GM19351 (cell line): ENCODE data around the gene PIH1D2.
"Not testable (repeated sequence)": the region's sequence is repeated elsewhere in the genome, so short reads cannot be mapped to it uniquely, and the experiment has no call there.

Experiments
- ATAC-seq: cut with Tn5 transposase; IDR thresholded peaks from one replicate; pipeline ENCODE4 v1.9.1; 2021; ENCODE audit warnings: mild to moderate bottlenecking, moderate library complexity; ENCODE audit not compliant: unreplicated experiment

Gene PIH1D2

GRCh38 chr11:112073941-112074811, at the start of gene PIH1D2, which contains the start of gene NKAPD1:
TSS of gene PIH1D2 (minus strand) at chr11:112074017. CDS start at chr11:112073174, 843 bp downstream.
TSS of gene NKAPD1 (plus strand) at chr11:112074299. CDS start at chr11:112075575, 1,276 bp downstream.
- ATAC-seq: peak; percentile 94

DNA sequence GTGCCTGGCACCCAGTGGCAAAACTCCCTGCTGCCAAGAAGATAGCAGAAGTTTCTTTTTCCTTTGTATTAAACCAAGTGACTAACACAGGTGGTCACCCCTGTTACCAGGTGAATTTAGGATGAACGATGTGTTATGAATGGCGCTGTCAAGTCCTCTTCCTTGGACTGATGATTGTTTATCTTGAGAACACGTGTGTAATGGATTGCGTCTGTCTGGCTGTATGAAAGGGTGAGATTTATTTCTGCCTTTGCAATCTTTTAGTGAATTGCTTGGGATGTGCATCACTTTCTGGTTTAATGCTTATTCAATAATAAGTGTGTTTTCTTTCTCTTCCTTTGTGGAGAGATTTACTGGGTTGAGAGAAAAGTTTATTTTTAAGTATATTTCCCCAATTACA, 49.3 kb upstream of the PIH1D2 start:
- ATAC-seq: no peak

- no peak for ATAC-seq
Measured at GRCh38 chr11:112121981-112122615, 48.3 kb upstream of the PIH1D2 start.

DNA sequence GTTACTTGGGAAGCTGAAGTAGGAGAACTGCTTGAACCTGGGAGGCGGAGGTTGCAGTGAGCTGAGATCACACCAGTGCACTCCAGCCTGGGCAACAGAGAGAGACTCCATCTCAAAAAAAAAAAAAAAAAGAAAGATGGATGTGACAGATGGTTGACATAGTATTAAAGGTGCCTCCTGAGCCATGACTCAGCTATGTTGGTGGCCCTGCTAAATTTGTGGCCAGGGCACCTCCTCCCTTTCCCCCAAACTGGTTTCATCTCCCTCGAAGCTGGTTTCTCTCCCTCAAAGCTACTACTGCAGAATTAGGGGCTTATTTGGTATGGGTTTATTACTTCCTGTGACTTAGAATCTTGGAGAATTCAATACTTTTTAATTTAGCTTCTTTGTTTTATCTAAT, 44.4 kb upstream of the PIH1D2 start:
- ATAC-seq: no peak

- ATAC-seq: no peak
Measured at GRCh38 chr11:112115386-112115785, 41.6 kb upstream of the PIH1D2 start.

- ATAC-seq: no peak
Measured at GRCh38 chr11:112114460-112114859, 40.6 kb upstream of the PIH1D2 start.

DNA sequence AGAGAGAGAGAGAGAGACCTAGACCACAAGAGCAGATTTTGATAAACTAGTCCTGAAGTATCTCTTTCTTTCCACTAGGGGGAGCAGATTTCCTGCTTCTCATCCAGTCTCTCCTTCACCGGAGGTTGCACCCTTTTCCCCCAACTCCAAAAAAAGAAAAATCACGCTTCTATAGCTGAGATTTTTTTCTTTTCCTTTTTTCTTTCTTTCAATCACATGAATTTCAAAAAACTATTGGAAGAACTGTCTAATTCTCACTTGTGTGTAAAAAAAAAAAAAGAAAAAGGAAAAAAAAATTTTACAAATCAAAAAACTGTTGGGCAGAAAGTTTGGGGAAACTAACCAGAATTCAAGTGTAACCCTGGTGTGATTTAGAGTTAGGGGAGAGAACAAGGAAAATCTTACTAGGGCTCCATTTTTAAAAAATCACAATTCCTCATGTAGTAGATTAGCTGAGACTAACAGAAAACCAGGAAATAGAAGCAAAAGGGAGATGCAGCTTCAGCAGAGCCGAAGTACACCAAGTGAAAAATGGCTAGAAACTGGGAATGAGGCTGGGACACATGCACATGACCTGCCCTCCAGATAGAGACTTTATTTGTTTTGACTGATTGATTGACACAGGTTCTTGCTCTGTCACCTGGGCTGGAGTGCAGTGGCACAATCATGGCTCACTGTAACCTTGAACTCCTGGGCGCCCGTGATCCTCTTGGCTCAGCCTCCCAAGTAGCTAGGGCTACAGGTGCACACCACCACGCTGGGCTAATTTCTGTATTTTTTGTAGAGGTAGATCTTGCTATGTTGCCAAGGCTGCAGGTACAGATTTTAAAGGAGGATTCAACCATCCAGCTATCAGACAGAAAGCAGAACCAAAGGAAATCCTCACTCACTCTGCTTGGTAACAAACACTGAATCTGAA, 40.0 kb upstream of the PIH1D2 start:
- ATAC-seq: peak; percentile 57

- no peak for ATAC-seq
Measured at GRCh38 chr11:112106070-112106469, 32.3 kb upstream of the PIH1D2 start.

DNA sequence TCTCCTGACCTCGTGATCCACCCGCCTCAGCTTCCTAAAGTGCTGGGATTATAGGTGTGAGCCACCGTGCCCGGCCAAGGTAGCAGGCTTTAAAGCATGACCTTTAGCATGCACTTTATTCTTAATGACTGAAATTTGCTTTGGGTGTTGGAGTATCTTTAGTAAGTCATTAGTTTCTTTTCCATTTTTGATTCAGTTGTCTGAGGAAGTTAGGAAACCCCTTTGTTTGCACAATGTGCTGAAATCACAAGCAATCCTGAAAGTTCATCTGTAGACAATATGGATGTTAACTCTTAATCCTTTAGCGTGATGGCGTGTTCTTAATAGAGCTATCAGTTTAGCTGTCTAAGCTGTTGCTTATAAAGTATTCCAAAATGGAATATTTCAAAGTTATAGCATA, 29.6 kb upstream of the PIH1D2 start:
- ATAC-seq: no peak

DNA sequence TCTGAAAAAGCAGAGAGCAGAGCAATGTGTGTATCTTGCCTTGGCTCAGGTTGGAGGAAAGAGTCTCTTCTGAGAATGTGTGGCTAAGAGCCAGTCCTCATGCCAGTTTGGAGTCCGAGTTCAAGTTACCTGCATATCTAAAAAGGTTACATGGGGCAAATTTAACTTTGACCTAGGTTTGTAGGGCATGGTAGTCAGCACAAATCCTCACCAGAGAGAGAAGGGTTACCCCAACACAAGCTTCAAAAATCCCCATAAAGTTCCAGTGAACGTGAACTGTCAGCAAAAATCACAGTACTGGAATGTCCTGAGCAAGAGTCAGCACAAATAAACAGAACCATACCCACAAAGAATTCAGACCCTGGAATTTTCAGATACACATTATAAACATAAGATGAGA, 26.6 kb upstream of the PIH1D2 start:
- no peak for ATAC-seq

DNA sequence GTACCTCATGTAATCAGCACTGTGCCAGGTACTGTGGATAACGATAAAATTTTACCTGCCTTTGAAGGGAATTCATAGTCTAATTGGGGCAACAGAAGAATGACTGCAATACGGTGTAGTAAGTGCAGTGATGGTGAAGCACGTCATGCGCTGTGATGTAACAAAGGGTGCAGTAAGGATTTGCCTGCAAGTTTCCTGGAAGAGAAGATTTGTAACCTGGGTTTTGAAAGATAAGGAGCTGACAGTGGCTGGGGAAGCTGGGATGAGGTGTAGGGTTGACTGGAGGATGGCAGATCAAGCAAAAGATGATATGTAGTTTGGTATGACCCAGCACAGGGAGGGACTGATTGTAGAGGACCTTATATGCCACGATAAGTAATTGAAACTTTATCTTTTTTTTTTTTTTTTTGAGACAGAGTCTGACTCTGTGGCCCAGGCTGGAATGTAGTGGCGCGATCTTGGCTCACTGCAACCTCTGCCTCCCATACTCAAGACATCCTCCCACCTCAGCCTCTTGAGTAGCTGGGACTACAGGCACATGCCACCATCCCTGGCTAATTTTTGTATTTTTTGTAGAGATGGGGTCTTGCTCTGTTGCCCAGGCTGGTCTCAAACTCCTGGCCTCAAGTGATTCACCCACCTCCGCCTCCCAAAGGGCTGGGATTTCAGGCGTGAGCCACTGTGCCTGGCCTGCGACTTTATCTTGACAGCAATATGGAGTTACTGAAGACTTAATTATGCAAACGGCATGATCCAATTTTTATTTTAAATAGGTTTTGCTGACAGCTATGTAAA, 24.1 kb upstream of the PIH1D2 start:
- no peak for ATAC-seq

DNA sequence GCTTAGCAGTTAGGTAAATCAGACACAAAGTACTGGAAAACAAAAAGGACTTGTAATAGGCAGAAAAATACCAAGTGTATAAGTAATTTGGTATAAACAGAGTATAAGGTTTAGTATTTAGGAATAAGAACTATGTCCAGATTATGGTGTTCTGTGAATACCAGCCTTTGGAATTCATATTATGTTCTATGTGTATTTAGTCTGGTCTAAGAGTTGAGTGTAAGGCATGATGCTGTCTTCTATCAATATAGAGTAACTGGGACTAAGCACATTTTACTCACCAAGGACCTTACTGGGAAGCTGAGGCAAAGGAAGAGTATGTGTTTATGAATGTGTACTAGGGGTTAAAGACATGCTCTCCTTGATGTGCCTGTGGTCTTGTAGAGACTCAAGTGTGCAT, 22.4 kb upstream of the PIH1D2 start:
- ATAC-seq: no peak

DNA sequence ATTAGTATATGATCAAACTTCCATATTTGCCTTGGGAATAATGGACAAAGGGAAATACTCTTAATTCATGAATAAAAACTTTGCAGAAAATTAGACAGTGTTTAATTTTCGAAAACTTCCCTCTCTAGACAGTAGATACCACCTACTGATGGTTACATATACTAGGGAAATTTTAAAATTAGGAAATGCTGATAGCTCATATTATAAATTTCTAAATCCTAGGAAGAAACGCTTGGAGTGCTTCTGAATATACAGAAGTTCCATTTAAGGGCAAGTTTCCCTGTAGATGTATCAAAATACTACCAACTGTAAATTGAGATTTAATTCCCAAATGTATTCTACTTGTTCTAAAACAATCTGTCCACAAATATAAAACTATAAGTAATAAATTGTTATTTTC, 21.5 kb upstream of the PIH1D2 start:
- ATAC-seq: not testable (repeated sequence)

GRCh38 chr11:112087212-112087611, 13.4 kb upstream of the PIH1D2 start:
- ATAC-seq: no peak

DNA sequence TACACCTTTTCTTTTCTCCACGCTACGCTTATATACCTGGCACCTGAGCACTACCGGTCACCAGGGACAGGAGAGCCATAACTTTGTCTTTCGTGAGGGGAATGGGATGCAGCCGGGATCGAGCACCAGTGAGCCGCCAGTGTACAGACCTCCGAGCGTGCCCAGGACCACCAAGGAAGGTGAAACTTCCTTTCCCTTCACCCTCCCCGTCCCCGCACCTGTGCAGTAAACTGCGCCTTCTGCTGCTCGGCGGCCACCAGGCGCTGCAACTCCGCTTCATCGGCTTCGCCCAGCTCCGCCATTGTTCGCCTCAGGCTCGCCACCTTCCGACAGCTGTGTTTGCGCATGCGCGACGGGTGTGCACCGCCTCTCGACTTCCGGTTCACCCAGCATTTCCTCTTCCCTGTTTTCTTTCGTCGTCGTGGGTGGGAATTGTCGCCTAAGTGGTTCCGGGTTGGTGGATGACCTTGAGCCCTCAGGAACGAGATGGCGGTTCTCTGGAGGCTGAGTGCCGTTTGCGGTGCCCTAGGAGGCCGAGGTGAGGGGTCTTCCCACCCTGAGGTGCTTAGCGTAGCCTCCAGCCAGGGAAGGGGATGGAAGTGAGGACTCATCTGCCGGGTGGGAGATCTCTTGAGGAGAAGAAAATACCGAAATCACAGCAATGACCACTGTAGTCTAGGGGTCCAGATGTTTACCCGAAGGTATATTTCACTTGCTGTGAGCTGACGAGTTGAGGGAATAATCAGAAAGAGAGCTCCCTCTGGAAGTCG, 12.8 kb upstream of the PIH1D2 start, which contains the start of the genes SDHD and TIMM8B:
Gene SDHD (plus strand): TSS at position 452 of the 770 bp plus-strand sequence. CDS start 35 bp downstream, at position 487.
Gene TIMM8B (minus strand): TSS at position 335 of the 770 bp plus-strand sequence. CDS start 33 bp downstream, at position 302.
- ATAC-seq: peak; percentile 93

- ATAC-seq: peak; percentile 40
Measured at GRCh38 chr11:112085822-112086421, 12.1 kb upstream of the PIH1D2 start.

- no peak for ATAC-seq
Measured at GRCh38 chr11:112082729-112083128, 8.9 kb upstream of the PIH1D2 start.

- no peak for ATAC-seq
Measured at GRCh38 chr11:112062923-112063322, 10.9 kb downstream of the PIH1D2 start.

DNA sequence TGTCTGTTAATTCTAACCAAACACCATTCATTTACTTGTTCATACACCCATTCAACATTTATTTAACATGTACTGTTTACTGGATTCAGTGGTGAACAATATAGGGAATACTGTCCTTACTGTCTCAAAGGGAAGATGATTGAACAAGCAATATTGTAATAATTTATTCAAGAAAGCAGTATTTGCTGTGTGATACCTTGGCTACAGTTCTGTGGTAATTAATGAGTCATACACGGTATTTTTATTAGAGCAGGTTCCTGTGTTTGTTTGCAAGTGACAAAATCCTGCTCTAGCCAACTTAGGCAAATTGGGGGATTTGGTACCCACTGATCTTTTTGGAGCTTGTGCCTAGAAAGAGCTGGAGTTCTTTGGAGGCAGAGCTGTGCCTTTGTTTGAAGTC, 15.7 kb downstream of the PIH1D2 start:
- ATAC-seq: no peak
